Measurements from ENCODE around the gene RNF157.

Gene RNF157

GRCh38 chr17:76155988-76156661 is 84.2 kb downstream of the RNF157 start:
- H3K27ac Mint-ChIP-seq = peak overlapping the region in 1 of 3 experiments; percentile 67
- peaks cover 21% of the 10 kb centered on the region for H3K36me3 Mint-ChIP-seq (ENCODE audit: low read depth)
- peaks cover 8% of the 10 kb centered on the region for H3K4me1 Mint-ChIP-seq
- no peak for TF ChIP-seq CTCF (IDR thresholded peaks at IDR 0.05; ENCODE audit: unreplicated experiment in 3 of 3)
- H3K4me3 Mint-ChIP-seq = no peak overlapping the region
- no peaks in the 10 kb centered on the region for H3K27me3 Mint-ChIP-seq (ENCODE audit: low read depth)
- no peaks in the 10 kb centered on the region for H3K9me3 Mint-ChIP-seq

GRCh38 chr17:76154936-76155845 is 85.1 kb downstream of the RNF157 start:
- Mint-ChIP-seq H3K36me3 (ENCODE audit: low read depth) (peaks cover 21% of the 10 kb centered on the region), H3K9me3 (no peaks in the 10 kb centered on the region), H3K27me3 (ENCODE audit: low read depth) (no peaks in the 10 kb centered on the region), H3K4me3 (no peak overlapping the region), H3K4me1 (peaks cover 11% of the 10 kb centered on the region), H3K27ac (no peak overlapping the region)
- no peak for TF ChIP-seq CTCF (IDR thresholded peaks at IDR 0.05; ENCODE audit: unreplicated experiment in 3 of 3)

GRCh38 chr17:76154292-76154691 is 86.0 kb downstream of the RNF157 start:
- no peak overlapping the region for H3K27ac Mint-ChIP-seq
- H3K4me3 Mint-ChIP-seq = no peak overlapping the region
- no peaks in the 10 kb centered on the region for H3K9me3 Mint-ChIP-seq
- no peak for TF ChIP-seq CTCF (IDR thresholded peaks at IDR 0.05; ENCODE audit: unreplicated experiment in 3 of 3)
- peaks cover 11% of the 10 kb centered on the region for H3K4me1 Mint-ChIP-seq
- peaks cover 19% of the 10 kb centered on the region for H3K36me3 Mint-ChIP-seq (ENCODE audit: low read depth)
- no peaks in the 10 kb centered on the region for H3K27me3 Mint-ChIP-seq (ENCODE audit: low read depth)

GRCh38 chr17:76153640-76154039 is 86.7 kb downstream of the RNF157 start:
- Mint-ChIP-seq H3K4me1 (peaks cover 17% of the 10 kb centered on the region), H3K27ac (peak overlapping the region in 1 of 3 experiments; percentile 30), H3K27me3 (ENCODE audit: low read depth) (no peaks in the 10 kb centered on the region), H3K4me3 (no peak overlapping the region), H3K36me3 (ENCODE audit: low read depth) (peaks cover 16% of the 10 kb centered on the region), H3K9me3 (no peaks in the 10 kb centered on the region)
- TF ChIP-seq CTCF (IDR thresholded peaks at IDR 0.05; ENCODE audit: unreplicated experiment in 3 of 3) = peak in 2 of 3 experiments; percentile 11 to 25

GRCh38 chr17:76153202-76153601 is 87.1 kb downstream of the RNF157 start:
- TF ChIP-seq CTCF (IDR thresholded peaks at IDR 0.05; ENCODE audit: unreplicated experiment in 3 of 3) = no peak
- H3K36me3 Mint-ChIP-seq (ENCODE audit: low read depth) = peaks cover 14% of the 10 kb centered on the region
- no peak overlapping the region for H3K4me3 Mint-ChIP-seq
- H3K27ac Mint-ChIP-seq = no peak overlapping the region
- no peaks in the 10 kb centered on the region for H3K9me3 Mint-ChIP-seq
- no peaks in the 10 kb centered on the region for H3K27me3 Mint-ChIP-seq (ENCODE audit: low read depth)
- H3K4me1 Mint-ChIP-seq = peaks cover 17% of the 10 kb centered on the region
